Adipocyte (in vitro differentiated cells): ENCODE results near the gene MBD3L4.

Source experiments
- DNase-seq: peaks from one replicate; pipeline ENCODE4 v3.0.0-alpha.2; 2015; ENCODE audit warnings: low read depth
- H3K27me3 ChIP-seq: replicated peaks from 2 replicates; pipeline ENCODE4 v1.7.0; 2013; ENCODE audit warnings: mild to moderate bottlenecking, low read length, moderate library complexity; ENCODE audit not compliant: control insufficient read depth, insufficient read depth
- H3K36me3 ChIP-seq: 2 replicates; pipeline ENCODE4 v1.7.0; 2013; ENCODE audit warnings: low read length, mild to moderate bottlenecking, moderate library complexity; ENCODE audit not compliant: control insufficient read depth, insufficient read depth, severe bottlenecking
- H3K4me1 ChIP-seq: 2 replicates; pipeline ENCODE4 v1.7.0; 2013; ENCODE audit warnings: mild to moderate bottlenecking, low read length, moderate library complexity; ENCODE audit not compliant: control insufficient read depth, insufficient read depth
- H3K4me3 ChIP-seq: 2 replicates; pipeline ENCODE4 v1.7.0; 2013; ENCODE audit warnings: mild to moderate bottlenecking, low read length, moderate library complexity
- H3K9ac ChIP-seq: 2 replicates; pipeline ENCODE4 v1.7.0; 2013; ENCODE audit warnings: mild to moderate bottlenecking, low read length, moderate library complexity
- H3K9me3 ChIP-seq: 2 replicates; pipeline ENCODE4 v1.7.0; 2013; ENCODE audit warnings: mild to moderate bottlenecking, low read length, moderate library complexity; ENCODE audit not compliant: control insufficient read depth

MBD3L4 gene

DNA sequence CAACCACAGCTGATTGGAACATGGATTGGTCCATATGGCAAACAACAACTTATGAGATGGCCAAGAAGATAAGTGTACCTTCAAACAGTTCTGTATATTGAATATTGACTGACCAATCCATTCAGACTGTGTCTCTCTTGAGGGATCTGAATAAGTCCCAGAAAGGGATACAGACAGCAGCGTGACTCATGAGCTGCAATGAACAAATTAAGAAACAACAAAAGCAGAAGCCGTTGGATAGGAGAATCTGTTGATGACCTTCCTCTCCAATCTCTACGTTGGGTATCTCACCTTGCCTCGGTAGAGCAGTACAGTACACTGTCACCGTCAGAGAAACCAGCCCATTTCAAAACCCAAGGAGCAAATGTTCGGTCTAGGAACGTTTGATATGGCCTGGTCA, 40.0 kb downstream of the MBD3L4 start:
- no peak overlapping the region for H3K4me3 ChIP-seq
- no peaks in the 10 kb centered on the region for H3K27me3 ChIP-seq
- no peaks in the 10 kb centered on the region for H3K36me3 ChIP-seq
- H3K4me1 ChIP-seq = no peaks in the 10 kb centered on the region
- DNase-seq = no peak
- H3K9me3 ChIP-seq = peaks cover 7% of the 10 kb centered on the region
- H3K9ac ChIP-seq = no peak overlapping the region

DNA sequence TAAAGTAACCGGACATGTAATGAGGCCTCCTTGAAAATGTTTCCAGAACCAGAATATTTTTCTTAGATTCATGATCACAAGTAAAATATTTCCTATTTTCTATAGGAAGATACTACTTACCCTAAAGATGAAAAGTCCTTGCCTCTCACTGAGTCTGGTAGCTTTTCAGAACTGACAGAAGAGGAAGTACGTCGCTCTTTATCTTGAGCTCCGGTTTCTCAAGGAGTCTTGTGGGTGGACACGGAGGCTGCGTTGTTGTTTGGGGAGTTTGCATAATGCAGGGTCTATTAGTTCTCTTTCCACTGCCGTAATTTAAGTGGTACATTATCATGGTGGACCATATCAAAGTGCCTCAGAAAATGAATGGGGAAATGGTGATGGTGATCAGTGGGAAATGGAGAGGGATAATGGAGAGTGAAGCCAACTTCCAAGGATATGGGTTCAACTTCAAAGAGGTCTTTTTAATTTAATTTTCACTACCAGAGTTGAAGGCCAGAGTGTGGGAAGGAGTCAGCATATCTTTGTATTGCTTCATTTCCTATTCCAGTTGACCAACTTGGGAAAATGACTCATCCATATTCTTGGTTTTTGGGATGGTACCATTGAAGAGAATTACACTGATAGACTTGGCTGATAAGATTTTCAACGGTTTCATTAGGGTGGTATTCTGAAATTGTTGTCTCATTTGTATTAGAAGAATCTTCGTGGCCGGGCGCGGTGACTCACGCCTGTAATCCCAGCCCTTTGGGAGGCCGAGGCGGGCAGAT, 42.1 kb downstream of the MBD3L4 start:
- H3K9me3 ChIP-seq = peaks cover 7% of the 10 kb centered on the region
- H3K36me3 ChIP-seq = no peaks in the 10 kb centered on the region
- H3K4me1 ChIP-seq = no peaks in the 10 kb centered on the region
- no peak overlapping the region for H3K4me3 ChIP-seq
- H3K9ac ChIP-seq = no peak overlapping the region
- H3K27me3 ChIP-seq = no peaks in the 10 kb centered on the region
- peak; percentile 2 for DNase-seq

DNA sequence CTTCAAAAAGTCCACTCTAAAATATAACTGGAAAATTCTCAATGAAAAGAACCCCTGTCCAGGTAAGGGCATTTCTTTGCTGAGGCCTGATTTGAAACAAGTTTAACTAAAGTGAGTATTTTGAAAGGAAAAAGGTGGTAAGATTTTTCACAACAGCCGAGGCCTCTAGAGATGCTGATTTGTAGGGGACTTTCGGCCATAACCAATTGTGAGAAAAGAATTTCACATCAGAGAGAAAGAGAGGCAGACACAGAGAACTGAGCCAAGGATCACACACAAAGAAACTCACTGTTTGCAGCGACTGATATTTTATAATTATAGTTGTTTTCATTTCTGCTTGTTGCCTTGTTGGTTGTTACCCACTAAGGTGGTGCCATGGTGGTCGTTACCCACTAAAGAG, 43.2 kb downstream of the MBD3L4 start:
- Histone ChIP-seq H3K4me3 (no peak overlapping the region), H3K4me1 (no peaks in the 10 kb centered on the region), H3K9me3 (peaks cover 7% of the 10 kb centered on the region), H3K27me3 (no peaks in the 10 kb centered on the region), H3K36me3 (no peaks in the 10 kb centered on the region), H3K9ac (no peak overlapping the region)
- no peak for DNase-seq

DNA sequence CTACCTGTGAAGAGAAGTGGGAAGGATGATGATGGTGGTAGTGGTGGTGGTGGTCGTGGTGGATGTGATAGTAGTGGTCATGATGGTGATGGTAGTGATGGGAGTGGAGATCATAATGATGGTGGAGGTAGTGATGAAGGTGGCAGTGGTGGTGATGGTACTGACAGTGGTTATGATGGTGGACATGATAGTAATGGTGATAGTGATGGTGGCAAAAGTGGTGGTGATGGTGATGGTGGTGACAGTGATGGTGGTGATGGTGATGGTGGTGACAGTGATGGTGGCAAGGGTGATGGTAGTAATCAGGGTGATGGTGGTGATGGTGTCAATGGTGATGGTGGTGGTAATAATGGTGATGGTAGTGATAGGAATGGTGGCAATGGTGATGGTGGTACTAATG, 44.9 kb downstream of the MBD3L4 start:
- Histone ChIP-seq H3K27me3 (no peaks in the 10 kb centered on the region), H3K4me1 (no peaks in the 10 kb centered on the region), H3K9ac (no peak overlapping the region), H3K9me3 (peaks cover 4% of the 10 kb centered on the region), H3K4me3 (no peak overlapping the region), H3K36me3 (no peaks in the 10 kb centered on the region)
- DNase-seq = no peak

DNA sequence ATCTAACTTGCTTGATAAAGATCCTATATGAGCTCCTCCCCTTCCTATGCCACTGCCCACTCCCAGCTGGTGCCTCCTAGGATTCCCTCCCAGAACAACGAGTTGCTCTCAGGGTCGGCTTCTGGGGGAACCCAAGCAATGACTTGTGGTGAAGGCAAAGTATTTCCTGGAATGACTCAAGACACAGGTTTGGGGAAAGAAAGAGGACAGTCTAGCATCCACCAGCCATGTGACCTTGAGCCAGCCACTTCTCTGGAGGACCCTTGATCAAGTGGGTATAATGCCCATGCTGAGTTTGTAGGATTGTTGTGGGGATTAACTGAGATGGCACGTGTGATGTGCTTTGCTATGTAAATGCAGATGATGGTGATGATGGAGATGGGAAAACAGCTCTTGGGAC, 51.7 kb downstream of the MBD3L4 start:
- Histone ChIP-seq H3K4me3 (no peak overlapping the region), H3K36me3 (no peaks in the 10 kb centered on the region), H3K27me3 (no peaks in the 10 kb centered on the region), H3K9me3 (peaks cover 28% of the 10 kb centered on the region), H3K4me1 (no peaks in the 10 kb centered on the region), H3K9ac (no peak overlapping the region)
- no peak for DNase-seq

DNA sequence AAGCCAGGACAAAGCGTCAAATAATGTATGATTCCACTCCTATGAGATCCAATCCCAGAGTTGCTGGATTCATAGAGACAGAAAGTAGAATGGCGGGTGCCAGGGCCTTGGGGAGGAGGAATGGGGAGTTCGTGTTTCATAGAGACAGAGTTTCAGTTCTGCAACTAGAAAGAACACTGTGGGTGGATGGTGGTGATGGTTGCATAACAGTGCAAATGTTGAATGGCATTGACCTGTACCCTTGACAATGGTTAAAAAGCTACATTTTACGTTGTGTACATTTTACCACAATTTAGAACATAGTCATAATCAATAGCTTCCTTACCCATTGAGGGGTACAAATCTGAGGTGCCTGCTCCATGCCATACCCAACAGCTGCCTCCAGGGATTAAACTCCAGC, 52.1 kb downstream of the MBD3L4 start:
- Histone ChIP-seq H3K9me3 (peaks cover 30% of the 10 kb centered on the region), H3K36me3 (no peaks in the 10 kb centered on the region), H3K27me3 (no peaks in the 10 kb centered on the region), H3K4me3 (no peak overlapping the region), H3K4me1 (no peaks in the 10 kb centered on the region), H3K9ac (no peak overlapping the region)
- no peak for DNase-seq
